Right lobe of liver (tissue), 4 donors: ENCODE measurements around the gene BPIFB2.

Experiments
- CTCF ChIP-seq, 4 donors: fragments of 200-600 bp in 3 of 4; fragments of 450-650 bp in 1 of 4; IDR thresholded peaks; one replicate each; pipeline versions ENCODE4 v1.5.1 to v1.8.0; 2016 to 2022; ENCODE audit warnings: antibody characterized with exemption in 4 of 4, mild to moderate bottlenecking in 2 of 4
- POLR2A ChIP-seq: fragments of 450-650 bp; IDR thresholded peaks from one replicate; pipeline ENCODE4 v1.6.1; 2017; ENCODE audit warnings: antibody characterized with exemption, mild to moderate bottlenecking
- donor health status: DM: no; HTN: no; CAD: no.
- donor health status: DM: no; HTN: no; CAD: no.
- donor health status: DM: no; HTN: yes; CAD: no.

GRCh38 chr20:33054791-33055190, 47.3 kb downstream of the BPIFB2 start:
- TF ChIP-seq CTCF (IDR thresholded peaks at IDR 0.05) (no peak), POLR2A (no peak)
